ENCODE measurements around the gene MLF2.

- TF ChIP-seq CREB1 (IDR thresholded peaks at IDR 0.05) (no peak), CREB1 (CRISPR knock-in tag; IDR thresholded peaks at IDR 0.05) (no peak), RFX3 (CRISPR knock-in tag; IDR thresholded peaks at IDR 0.05) (no peak), TAF1 (CRISPR knock-in tag; IDR thresholded peaks at IDR 0.05) (no peak)
Measured at GRCh38 chr12:6780573-6780972, 27.6 kb upstream of the MLF2 start.
